ENCODE results near the gene RGS12. TPM values are rescaled to one million over a fixed set of nuclear protein-coding genes. Genes with fewer than 3 reads are reported as not detected.

The RGS12 gene
- total RNA-seq, 1 donor from 2014 or later, result 102 TPM

DNA sequence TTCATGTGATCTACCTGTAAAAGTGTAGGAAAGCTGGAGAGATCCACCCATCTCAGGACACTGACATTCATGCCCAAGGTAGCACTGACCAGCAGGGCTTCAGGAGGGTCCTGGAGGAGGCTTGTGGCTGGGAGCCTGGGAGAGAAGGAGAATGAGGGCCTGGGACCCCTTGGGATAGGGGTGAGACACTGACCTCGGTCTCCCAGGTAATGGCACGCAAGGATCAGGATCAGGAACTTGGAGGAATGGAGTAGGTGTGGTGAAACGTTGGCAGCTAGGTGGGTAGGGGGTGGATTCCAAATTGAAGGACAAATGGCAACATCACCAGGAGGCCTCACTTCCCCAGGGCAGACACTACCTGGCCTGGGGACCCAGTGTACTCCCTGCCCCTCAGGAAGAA is 12.4 kb upstream of the RGS12 start:
- DNase-seq (ENCODE audit: low spot score, unreplicated experiment), result no peak
- Mint-ChIP-seq H3K27ac (no peak overlapping the region), H3K36me3 (ENCODE audit: insufficient read depth) (peaks cover 12% of the 10 kb centered on the region), H3K4me3 (ENCODE audit: low read depth) (no peak overlapping the region), H3K4me1 (ENCODE audit: low read depth) (peaks cover 10% of the 10 kb centered on the region), H3K27me3 (peaks cover 7% of the 10 kb centered on the region), H3K9me3 (ENCODE audit: low read depth) (peaks cover 7% of the 10 kb centered on the region)
- TF ChIP-seq CTCF (IDR thresholded peaks at IDR 0.05; ENCODE audit: unreplicated experiment), result no peak

DNA sequence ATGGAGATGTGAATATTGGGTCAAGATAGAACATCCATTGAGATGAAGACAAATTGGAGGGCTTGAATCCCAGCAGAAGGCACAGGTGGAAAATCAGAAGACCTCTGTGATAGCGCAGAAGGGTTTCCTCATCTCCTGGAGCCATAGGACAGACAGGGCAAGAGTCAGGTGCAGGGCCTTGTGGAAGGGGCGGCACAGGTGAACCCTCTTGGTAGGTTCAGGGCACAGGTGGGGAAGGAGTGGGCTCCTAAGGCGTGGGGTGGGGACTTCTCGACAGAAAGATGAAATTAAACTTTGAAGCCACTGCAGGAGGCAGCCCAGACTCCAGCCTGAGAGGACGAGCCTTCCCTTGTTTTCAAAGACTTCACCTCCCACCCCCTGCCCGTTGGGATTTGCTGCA is 9.3 kb upstream of the RGS12 start:
- Mint-ChIP-seq H3K36me3 (ENCODE audit: insufficient read depth) (peaks cover 12% of the 10 kb centered on the region), H3K4me1 (ENCODE audit: low read depth) (peaks cover 10% of the 10 kb centered on the region), H3K4me3 (ENCODE audit: low read depth) (no peak overlapping the region), H3K9me3 (ENCODE audit: low read depth) (peaks cover 7% of the 10 kb centered on the region), H3K27ac (no peak overlapping the region), H3K27me3 (peaks cover 11% of the 10 kb centered on the region)
- no peak for TF ChIP-seq CTCF (IDR thresholded peaks at IDR 0.05; ENCODE audit: unreplicated experiment)
- no peak for DNase-seq (ENCODE audit: low spot score, unreplicated experiment)

GRCh38 chr4:3283916-3284315 is 8.9 kb upstream of the RGS12 start:
- H3K27ac Mint-ChIP-seq, result no peak overlapping the region
- no peak for TF ChIP-seq CTCF (IDR thresholded peaks at IDR 0.05; ENCODE audit: unreplicated experiment)
- DNase-seq (ENCODE audit: low spot score, unreplicated experiment), result no peak
- H3K4me1 Mint-ChIP-seq (ENCODE audit: low read depth), result peaks cover 10% of the 10 kb centered on the region
- H3K27me3 Mint-ChIP-seq, result peaks cover 11% of the 10 kb centered on the region
- H3K4me3 Mint-ChIP-seq (ENCODE audit: low read depth), result no peak overlapping the region
- peaks cover 6% of the 10 kb centered on the region for H3K9me3 Mint-ChIP-seq (ENCODE audit: low read depth)
- peaks cover 12% of the 10 kb centered on the region for H3K36me3 Mint-ChIP-seq (ENCODE audit: insufficient read depth)

GRCh38 chr4:3284734-3285557 is 7.9 kb upstream of the RGS12 start:
- H3K9me3 Mint-ChIP-seq (ENCODE audit: low read depth), result peaks cover 4% of the 10 kb centered on the region
- H3K4me3 Mint-ChIP-seq (ENCODE audit: low read depth), result no peak overlapping the region
- H3K27me3 Mint-ChIP-seq, result peaks cover 11% of the 10 kb centered on the region
- H3K4me1 Mint-ChIP-seq (ENCODE audit: low read depth), result peaks cover 10% of the 10 kb centered on the region
- DNase-seq (ENCODE audit: low spot score, unreplicated experiment), result peak; percentile 8
- H3K27ac Mint-ChIP-seq, result no peak overlapping the region
- TF ChIP-seq CTCF (IDR thresholded peaks at IDR 0.05; ENCODE audit: unreplicated experiment), result no peak
- peaks cover 12% of the 10 kb centered on the region for H3K36me3 Mint-ChIP-seq (ENCODE audit: insufficient read depth)

DNA sequence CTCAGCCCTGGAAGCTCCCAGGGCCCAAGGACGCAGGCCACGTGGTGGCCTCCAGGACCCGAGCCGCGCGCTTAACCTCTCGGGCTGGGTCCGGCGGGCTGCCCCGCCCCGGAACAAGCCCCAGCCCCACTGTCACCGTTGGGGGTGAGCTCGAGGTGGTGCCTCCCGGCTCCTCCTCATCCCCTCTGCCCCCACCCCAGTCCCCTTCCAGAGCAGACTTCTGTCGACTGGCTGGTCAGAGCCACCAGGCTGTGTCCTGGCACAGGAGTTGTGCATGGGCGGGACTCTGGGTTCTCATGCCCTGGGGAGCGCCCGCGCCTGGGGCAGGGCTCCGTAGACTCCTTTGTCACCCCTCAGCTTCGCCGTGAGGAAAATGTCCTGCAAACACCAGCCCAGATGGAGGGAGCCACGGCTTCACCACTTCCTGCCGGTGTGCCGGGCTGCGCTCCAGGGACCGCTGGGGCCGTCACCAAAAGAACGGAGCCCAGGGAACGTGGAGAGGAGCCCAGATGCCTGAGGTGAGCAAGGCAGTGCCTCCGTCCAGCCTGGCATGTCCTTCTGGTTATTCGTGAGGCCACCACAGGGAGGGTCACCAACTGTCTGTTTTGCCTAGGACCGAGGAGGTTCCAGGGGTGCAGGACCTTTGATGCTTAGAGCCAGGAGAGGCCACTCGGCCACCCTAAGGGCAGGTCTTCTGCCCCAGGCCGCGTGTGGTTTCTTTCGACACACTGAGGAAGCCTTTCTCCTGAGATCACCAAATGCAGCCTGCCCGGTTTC is 7.1 kb upstream of the RGS12 start:
- H3K4me3 Mint-ChIP-seq (ENCODE audit: low read depth), result no peak overlapping the region
- no peak for TF ChIP-seq CTCF (IDR thresholded peaks at IDR 0.05; ENCODE audit: unreplicated experiment)
- DNase-seq (ENCODE audit: low spot score, unreplicated experiment), result peak; percentile 6

More for the DNA sequence above, 7.1 kb upstream of the RGS12 start:
- Mint-ChIP-seq H3K36me3 (ENCODE audit: insufficient read depth) (peaks cover 11% of the 10 kb centered on the region), H3K9me3 (ENCODE audit: low read depth) (peaks cover 4% of the 10 kb centered on the region), H3K27me3 (peaks cover 11% of the 10 kb centered on the region), H3K27ac (no peak overlapping the region), H3K4me1 (ENCODE audit: low read depth) (peaks cover 10% of the 10 kb centered on the region)

All from progenitor cell of endocrine pancreas (in vitro differentiated cells).